A549 (cell line): Measurements from ENCODE around the gene PDE7B.

Experiments used
- BHLHE40 ChIP-seq: IDR thresholded peaks from 2 replicates; pipeline ENCODE4 v1.6.1; 2012; ENCODE audit warnings: low read depth, low read length, inconsistent platforms
- CBX8 ChIP-seq: fragments of 200-600 bp; sonication (generic); IDR thresholded peaks from 2 replicates; pipeline ENCODE4 v1.6.1; 2016
- CTCF ChIP-seq: fragments of >200 bp; sonication (Bioruptor Twin); formaldehyde crosslinking; IDR thresholded peaks from 3 replicates; pipeline ENCODE4 v1.5.1; 2016
- HDAC2 ChIP-seq: fragments of 200-600 bp; sonication (generic); IDR thresholded peaks from 2 replicates; pipeline ENCODE4 v1.6.1; 2016
- HMGXB4 ChIP-seq: fragments of 250-450 bp; sonication (Bioruptor Pico); IDR thresholded peaks from 2 replicates; pipeline ENCODE4 v1.5.0; 2021; ENCODE audit warnings: mild to moderate bottlenecking, moderate library complexity, borderline replicate concordance
- JUN ChIP-seq, 2 experiments: fragments of >200 bp; sonication (Bioruptor Twin); formaldehyde crosslinking; IDR thresholded peaks; 2 replicates in 1 of 2; 3 replicates in 1 of 2; pipeline ENCODE4 v1.6.1; 2016 to 2017
- MAFK ChIP-seq: fragments of 450-650 bp; IDR thresholded peaks from 2 replicates; pipeline ENCODE4 v1.6.1; 2014; ENCODE audit not compliant: partially characterized antibody
- POLR2A ChIP-seq: IDR thresholded peaks from 2 replicates; pipeline ENCODE4 v1.6.1; 2012; ENCODE audit warnings: mild to moderate bottlenecking, low read length
- REST ChIP-seq: fragments of 200-600 bp; sonication (generic); IDR thresholded peaks from 2 replicates; pipeline ENCODE4 v1.6.1; 2016; ENCODE audit warnings: antibody characterized with exemption, mild to moderate bottlenecking, moderate library complexity
- SMC3 ChIP-seq: fragments of >200 bp; sonication (Bioruptor Twin); formaldehyde crosslinking; IDR thresholded peaks from 3 replicates; pipeline ENCODE4 v1.6.1; 2018; ENCODE audit warnings: inconsistent platforms

GRCh38 chr6:136037242-136037875 lies 185.9 kb downstream of the PDE7B start:
- TF ChIP-seq SMC3 (no peak), CTCF (no peak), CBX8 (no peak), MAFK (no peak), HMGXB4 (no peak), JUN (IDR thresholded peaks at IDR 0.05) (no peak), HDAC2 (no peak), POLR2A (no peak), REST (no peak), BHLHE40 (no peak)
